K562 (cell line): ENCODE data around the gene NEURL1. TPM values are rescaled to one million over a fixed set of nuclear protein-coding genes. Genes with fewer than 3 reads are reported as not detected.

ENCODE experiments used
- ATAC-seq: fragments of 200-7000 bp; cut with Tn5 transposase; 3 replicates; pipeline ENCODE4 v1.9.1; 2020; ENCODE audit warnings: moderate library complexity
- BruUV-seq: library from RNA; stranded (reverse); fragments of 400-500 nt; replicated peaks from 2 replicates; lab custom pipeline; 2021; lab: Mats Ljungman, UMichigan
- CTCF ChIA-PET: fragments of 300-600 bp; formaldehyde crosslinking; extraction: SDS; loops from one replicate; lab custom pipeline; 2021; ENCODE audit warnings: low intra/inter-chr PET ratio; lab: Yijun Ruan, JAX
- POLR2A ChIA-PET: fragments of 300-600, 350-650 bp; sonication (Branson Sonifier 250); formaldehyde crosslinking; extraction: SDS; loops from one replicate; lab custom pipeline; 2021; ENCODE audit warnings: antibody characterized with exemption, inconsistent platforms; lab: Yijun Ruan, JAX
- DNase-seq, 4 experiments: peaks; one replicate each; pipeline versions ENCODE4 v3.0.0 to v3.0.0-alpha.2; 2011 to 2018; ENCODE audit warnings: low spot score in 3 of 4, mixed read lengths in 3 of 4; ENCODE audit errors: extremely low read depth in 1 of 4
- FAIRE-seq: peaks from 2 replicates; lab custom pipeline; 2011; peaks lifted over from hg19 to GRCh38; lab: Jason Lieb, UNC
- H2AFZ ChIP-seq: 2 replicates; pipeline ENCODE4 v1.6.0; 2011; ENCODE audit warnings: low read depth, low read length, control low read depth, inconsistent platforms
- H3K27ac ChIP-seq: fragments of 200-600 bp; 3 replicates; pipeline ENCODE4 v1.8.0; 2011; ENCODE audit warnings: low read depth, mild to moderate bottlenecking, control low read depth, inconsistent platforms, low read length, moderate library complexity, mixed read lengths; ENCODE audit errors: extremely low read depth
- H3K27me3 ChIP-seq, 2 experiments: fragments of 300-600 bp in 1 of 2; 2 replicates in 1 of 2; 3 replicates in 1 of 2; pipeline versions ENCODE4 v1.6.0 to v1.8.0; 2011; ENCODE audit warnings: inconsistent platforms in 2 of 2, low read length in 2 of 2, mild to moderate bottlenecking in 1 of 2, mixed read lengths in 1 of 2, moderate library complexity in 1 of 2; ENCODE audit not compliant: control insufficient read depth in 2 of 2, insufficient read depth in 2 of 2
- H3K36me3 ChIP-seq: fragments of 300-600 bp; 3 replicates; pipeline ENCODE4 v1.8.0; 2011; ENCODE audit warnings: mild to moderate bottlenecking, low read length, inconsistent platforms; ENCODE audit not compliant: control insufficient read depth, insufficient read depth
- H3K4me1 ChIP-seq, 2 experiments: fragments of 200-600 bp in 1 of 2; replicated peaks in 1 of 2; 2 replicates in 1 of 2; 3 replicates in 1 of 2; pipeline versions ENCODE4 v1.5.1 to v1.8.0; 2011; ENCODE audit warnings: inconsistent platforms in 2 of 2, low read length in 2 of 2, mild to moderate bottlenecking in 1 of 2, mixed read lengths in 1 of 2, moderate library complexity in 1 of 2; ENCODE audit not compliant: control insufficient read depth in 2 of 2, insufficient read depth in 2 of 2
- H3K4me2 ChIP-seq: 2 replicates; pipeline ENCODE4 v1.6.1; 2011; ENCODE audit warnings: low read length, control low read depth, inconsistent platforms, mixed read lengths; ENCODE audit not compliant: insufficient read depth
- H3K4me3 ChIP-seq: fragments of 200-600 bp; sonication (generic), shearing (Covaris generic); 2 replicates; pipeline ENCODE4 v1.5.1; 2016; ENCODE audit warnings: control low read depth, inconsistent platforms
- H3K79me2 ChIP-seq: fragments of 200-600 bp; 3 replicates; pipeline ENCODE4 v1.8.0; 2011; ENCODE audit warnings: low read length, inconsistent platforms; ENCODE audit not compliant: control insufficient read depth, insufficient read depth
- H3K9ac ChIP-seq, 2 experiments: 2 replicates each; pipeline versions ENCODE4 v1.6.0 to v1.6.1; 2011; ENCODE audit warnings: low read depth in 2 of 2, low read length in 2 of 2, control low read depth in 1 of 2, inconsistent platforms in 1 of 2, mild to moderate bottlenecking in 1 of 2, mixed read lengths in 1 of 2; ENCODE audit not compliant: insufficient read depth in 1 of 2
- H3K9me1 ChIP-seq: one replicate; pipeline ENCODE4 v1.6.0; 2011; ENCODE audit warnings: inconsistent platforms, mild to moderate bottlenecking, low read length, moderate library complexity; ENCODE audit not compliant: control insufficient read depth, insufficient read depth
- H3K9me3 ChIP-seq: replicated peaks from 2 replicates; pipeline ENCODE4 v1.5.1; 2011; ENCODE audit warnings: low read depth, low read length, inconsistent platforms; ENCODE audit not compliant: control insufficient read depth, insufficient read depth
- H4K20me1 ChIP-seq: replicated peaks from 2 replicates; pipeline ENCODE4 v1.6.1; 2011; ENCODE audit warnings: low read length, inconsistent platforms, mixed read lengths; ENCODE audit not compliant: control insufficient read depth, insufficient read depth
- ARID3A ChIP-seq: IDR thresholded peaks from 2 replicates; pipeline ENCODE4 v1.6.1; 2012; ENCODE audit warnings: low read depth, low read length, improper control_type of control experiment, borderline replicate concordance
- ATF6 ChIP-seq: sonication (generic); formaldehyde crosslinking; IDR thresholded peaks from 2 replicates; pipeline ENCODE4 v1.4.0; 2020; ENCODE audit warnings: mild to moderate bottlenecking, missing genetic modification reagents
- BCOR ChIP-seq: fragments of 450-650 bp; IDR thresholded peaks from 2 replicates; pipeline ENCODE4 v1.6.1; 2016
- BDP1 ChIP-seq: IDR thresholded peaks from 3 replicates; pipeline ENCODE4 v1.6.1; 2011; ENCODE audit not compliant: insufficient read length, insufficient read depth
- DEAF1 ChIP-seq: fragments of 450-650 bp; formaldehyde crosslinking; IDR thresholded peaks from 2 replicates; pipeline ENCODE4 v1.4.0; 2020; ENCODE audit warnings: mild to moderate bottlenecking, moderate library complexity
- GATAD2A ChIP-seq: fragments of 450-650 bp; IDR thresholded peaks from 2 replicates; pipeline ENCODE4 v1.6.1; 2017
- NCOA1 ChIP-seq: fragments of 450-650 bp; IDR thresholded peaks from 2 replicates; pipeline ENCODE4 v1.6.1; 2016; ENCODE audit warnings: low read depth
- NFIC ChIP-seq: fragments of 450-650 bp; IDR thresholded peaks from 2 replicates; pipeline ENCODE4 v1.6.1; 2017; ENCODE audit warnings: mild to moderate bottlenecking, inconsistent platforms
- PTTG1 ChIP-seq: fragments of 450-650 bp; IDR thresholded peaks from 2 replicates; pipeline ENCODE4 v1.6.1; 2016; ENCODE audit warnings: low read depth, mild to moderate bottlenecking, missing genetic modification characterization, missing compliant biosample characterization
- SIRT6 ChIP-seq: IDR thresholded peaks from one replicate; pipeline ENCODE4 v1.6.1; 2012; ENCODE audit warnings: low read depth, mild to moderate bottlenecking, control low read depth, inconsistent platforms, low read length, moderate library complexity
- SMARCC2 ChIP-seq: fragments of 450-650 bp; IDR thresholded peaks from 2 replicates; pipeline ENCODE4 v1.6.1; 2017; ENCODE audit warnings: antibody characterized with exemption, moderate library complexity, mild to moderate bottlenecking, low read depth
- ZFX ChIP-seq: sonication (generic); formaldehyde crosslinking; IDR thresholded peaks from 2 replicates; pipeline ENCODE4 v1.8.0; 2022; ENCODE audit warnings: mild to moderate bottlenecking, missing genetic modification reagents, moderate library complexity
- ZNF24 ChIP-seq: fragments of 450-650 bp; IDR thresholded peaks from 2 replicates; pipeline ENCODE4 v1.6.1; 2016
- ZNF445 ChIP-seq: fragments of 250-450 bp; sonication (Bioruptor Pico); IDR thresholded peaks from 2 replicates; pipeline ENCODE4 v1.4.0; 2020; ENCODE audit warnings: low read depth, mild to moderate bottlenecking, moderate library complexity
- WGBS: fragments of 100-300 bp; shearing (Covaris generic); methylation state at CpG from one replicate; pipeline ENCODE4 v1.1.6; 2016; ENCODE audit warnings: low coverage, mixed read lengths; ENCODE audit not compliant: insufficient coverage; ENCODE audit errors: missing lambda C conversion rate; 5-methylcytosine and 5-hydroxymethylcytosine counted together
- in situ Hi-C: fragments of 300-500 bp; cut with MboI; formaldehyde crosslinking; loops from 4 replicates; pipeline ENCODE4 v1.15.0; 2018; ENCODE audit warnings: inconsistent platforms, mixed read lengths
- intact Hi-C: fragments of 100-400 bp; cut with micrococcal nuclease; formaldehyde crosslinking; loops from 2 replicates; pipeline ENCODE4 v1.14.2; 2022
- polyA plus RNA-seq, 8 experiments: library from polyadenylated mRNA; depleted of rRNA in 4 of 8; stranded (reverse) in 5 of 8; unstranded in 3 of 8; fragments of >200 nt; fragmentation: Nextera tagmentation in 2 of 8; fragmentation: Illumina TruSeq in 1 of 8; extraction: Ambion mirVana in 2 of 8; extraction: Trizol in 1 of 8; gene quantifications; 2 replicates each; pipeline versions ENCODE4 v1.2.1 to v1.2.3, GENCODE V29; 2011 to 2014; ENCODE audit warnings: inconsistent platforms in 1 of 8, missing spikeins in 1 of 8
- total RNA-seq, 7 experiments: library from RNA; depleted of rRNA in 6 of 7; stranded (reverse); fragments of >200 nt in 6 of 7; fragmentation: Illumina TruSeq in 2 of 7; extraction: Trizol in 2 of 7; gene quantifications; 2 replicates each; pipeline versions ENCODE4 v1.2.1 to v1.2.3, GENCODE V29; 2011 to 2021; ENCODE audit warnings: low replicate concordance in 1 of 7

NEURL1 gene
- total and polyA plus RNA-seq, 9 of the 15 experiments (the other 6 are each of a cell fraction or from before 2014, with no cell fraction given): 0.01 to 0.45 (median 0.16) TPM; not detected in 5

- Histone ChIP-seq H3K27ac (no peak overlapping the region), H3K27me3 (no peaks in the 10 kb centered on the region), H3K79me2 (no peaks in the 10 kb centered on the region; the same call in 2 of the 3 replicates), H3K4me1 (peaks cover 0 to 18% of the 10 kb centered on the region in 2 experiments; a peak in 3 of 5 replicates), H3K9me3 (no peaks in the 10 kb centered on the region), H3K4me2 (no peak overlapping the region), H3K9me1 (no peaks in the 10 kb centered on the region), H3K4me3 (no peak overlapping the region), H4K20me1 (no peaks in the 10 kb centered on the region), H3K9ac (no peak overlapping the region), H2AFZ (no peak overlapping the region), H3K36me3 (no peaks in the 10 kb centered on the region)
- TF ChIP-seq SMARCC2 (no peak), DEAF1 (CRISPR knock-in tag) (no peak), ATF6 (CRISPR knock-in tag) (no peak), NCOA1 (no peak), GATAD2A (no peak), ZFX (no peak), ZNF445 (CRISPR knock-in tag) (no peak), BDP1 (no peak), ARID3A (no peak), BCOR (no peak), SIRT6 (no peak), NFIC (no peak), PTTG1 (tag) (no peak), ZNF24 (no peak)
- WGBS: 67% methylated on average over 9 of the region's 11 CpGs
- no TSS peak for BruUV-seq
- ChIA-PET POLR2A (no interaction called here), CTCF (no interaction called here)
- DNase-seq (no peak), ATAC-seq (no peak), FAIRE-seq (no peak)
- in situ Hi-C loops (no loop called here), intact Hi-C loops (no loop called here)
Measured at GRCh38 chr10:103640436-103641181, 147.1 kb downstream of the NEURL1 start.
